Type B pancreatic cell (in vitro differentiated cells): ENCODE measurements around the gene SPATA33. TPM values are rescaled to one million over a fixed set of nuclear protein-coding genes. Genes with fewer than 3 reads are reported as not detected.
A peak's percentile ranks its signal among the peaks of the same experiment; 100 is the strongest.

Experiments used
- DNase-seq: peaks from one replicate; pipeline ENCODE4 v3.0.0; 2021; ENCODE audit warnings: mixed read lengths; ENCODE audit not compliant: unreplicated experiment; ENCODE audit errors: extremely low spot score
- H3K27ac Mint-ChIP-seq: 2 replicates; pipeline ENCODE4 v1.8.0; 2021; ENCODE audit warnings: mild to moderate bottlenecking, mixed read lengths
- H3K27me3 Mint-ChIP-seq: 2 replicates; pipeline ENCODE4 v1.8.0; 2021; ENCODE audit warnings: mixed read lengths
- H3K36me3 Mint-ChIP-seq: 2 replicates; pipeline ENCODE4 v1.8.0; 2021; ENCODE audit warnings: mixed read lengths
- H3K4me1 Mint-ChIP-seq: one replicate; pipeline ENCODE4 v1.8.0; 2021; ENCODE audit warnings: mixed read lengths; ENCODE audit not compliant: unreplicated experiment
- H3K4me3 Mint-ChIP-seq: 2 replicates; pipeline ENCODE4 v1.8.0; 2021; ENCODE audit warnings: mild to moderate bottlenecking, mixed read lengths
- H3K9me3 Mint-ChIP-seq: 2 replicates; pipeline ENCODE4 v1.8.0; 2021; ENCODE audit warnings: mixed read lengths
- total RNA-seq: library from RNA; stranded (reverse); gene quantifications from 2 replicates; pipeline ENCODE4 v1.2.1, GENCODE V29; 2021; ENCODE audit warnings: low replicate concordance
- TF ChIP-seq, protein P1 (sequence below): fragments of 200-600 bp; sonication (generic); conservative IDR thresholded peaks from 2 replicates; pipeline ENCODE4 v1.5.0; 2021; ENCODE audit warnings: antibody characterized with exemption, mild to moderate bottlenecking

The SPATA33 gene
- total RNA-seq, 1 donor from 2014 or later = 23.2 TPM

DNA sequence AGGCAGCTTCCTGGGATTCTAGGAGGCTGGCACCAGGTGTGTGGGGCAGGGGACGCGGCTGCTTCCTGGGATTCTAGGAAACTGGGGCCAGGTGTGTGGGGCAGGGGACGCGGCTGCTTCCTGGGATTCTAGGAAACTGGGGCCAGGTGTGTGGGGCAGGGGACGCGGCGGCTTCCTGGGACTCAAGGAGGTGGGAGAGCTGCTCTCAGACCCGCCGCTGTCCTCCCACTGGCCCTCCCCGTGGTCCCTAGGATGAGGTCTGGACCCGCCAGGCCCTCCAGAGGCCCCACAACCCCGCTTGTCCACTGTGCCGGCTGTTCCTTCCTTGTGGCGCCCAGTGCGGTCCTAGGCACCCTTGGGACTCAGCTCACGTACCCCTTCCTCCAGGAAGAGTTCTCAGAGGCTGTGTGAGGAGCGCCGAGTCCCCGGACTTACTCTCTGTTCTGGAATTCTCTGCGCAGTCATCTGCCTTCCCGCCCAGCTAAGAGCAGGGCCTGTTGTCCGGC is 43.6 kb upstream of the SPATA33 start:
- Mint-ChIP-seq H3K4me1 (peaks cover 10% of the 10 kb centered on the region), H3K4me3 (no peak overlapping the region), H3K27me3 (no peaks in the 10 kb centered on the region), H3K9me3 (no peaks in the 10 kb centered on the region), H3K36me3 (no peaks in the 10 kb centered on the region), H3K27ac (no peak overlapping the region)
- DNase-seq = no peak
- TF ChIP-seq, protein P1, sequence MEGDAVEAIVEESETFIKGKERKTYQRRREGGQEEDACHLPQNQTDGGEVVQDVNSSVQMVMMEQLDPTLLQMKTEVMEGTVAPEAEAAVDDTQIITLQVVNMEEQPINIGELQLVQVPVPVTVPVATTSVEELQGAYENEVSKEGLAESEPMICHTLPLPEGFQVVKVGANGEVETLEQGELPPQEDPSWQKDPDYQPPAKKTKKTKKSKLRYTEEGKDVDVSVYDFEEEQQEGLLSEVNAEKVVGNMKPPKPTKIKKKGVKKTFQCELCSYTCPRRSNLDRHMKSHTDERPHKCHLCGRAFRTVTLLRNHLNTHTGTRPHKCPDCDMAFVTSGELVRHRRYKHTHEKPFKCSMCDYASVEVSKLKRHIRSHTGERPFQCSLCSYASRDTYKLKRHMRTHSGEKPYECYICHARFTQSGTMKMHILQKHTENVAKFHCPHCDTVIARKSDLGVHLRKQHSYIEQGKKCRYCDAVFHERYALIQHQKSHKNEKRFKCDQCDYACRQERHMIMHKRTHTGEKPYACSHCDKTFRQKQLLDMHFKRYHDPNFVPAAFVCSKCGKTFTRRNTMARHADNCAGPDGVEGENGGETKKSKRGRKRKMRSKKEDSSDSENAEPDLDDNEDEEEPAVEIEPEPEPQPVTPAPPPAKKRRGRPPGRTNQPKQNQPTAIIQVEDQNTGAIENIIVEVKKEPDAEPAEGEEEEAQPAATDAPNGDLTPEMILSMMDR = no peak

DNA sequence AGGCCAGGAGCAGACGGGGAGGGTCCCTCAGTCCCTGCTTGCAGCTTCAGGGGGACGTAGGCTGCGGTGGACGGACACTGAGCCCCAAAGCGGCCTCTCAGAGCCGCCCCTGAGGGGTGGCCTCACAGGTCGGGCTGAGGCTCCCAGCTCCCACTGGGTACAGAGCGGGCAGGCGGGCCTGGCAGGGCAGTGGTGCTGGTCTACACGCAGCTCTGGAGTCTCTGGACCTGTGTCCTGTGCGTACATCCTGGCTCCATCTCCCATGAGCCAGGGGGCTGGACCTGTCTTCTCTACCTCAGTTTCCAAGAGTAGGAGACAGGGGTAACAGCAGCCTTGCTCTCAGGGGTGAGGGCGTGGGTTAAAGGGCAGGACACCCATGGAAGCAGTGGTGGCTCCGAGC is 42.5 kb upstream of the SPATA33 start:
- TF ChIP-seq, protein P1 = no peak
- no peaks in the 10 kb centered on the region for H3K27me3 Mint-ChIP-seq
- H3K4me3 Mint-ChIP-seq = no peak overlapping the region
- no peaks in the 10 kb centered on the region for H3K9me3 Mint-ChIP-seq
- peaks cover 14% of the 10 kb centered on the region for H3K4me1 Mint-ChIP-seq
- DNase-seq = no peak
- no peak overlapping the region for H3K27ac Mint-ChIP-seq
- H3K36me3 Mint-ChIP-seq = no peaks in the 10 kb centered on the region

DNA sequence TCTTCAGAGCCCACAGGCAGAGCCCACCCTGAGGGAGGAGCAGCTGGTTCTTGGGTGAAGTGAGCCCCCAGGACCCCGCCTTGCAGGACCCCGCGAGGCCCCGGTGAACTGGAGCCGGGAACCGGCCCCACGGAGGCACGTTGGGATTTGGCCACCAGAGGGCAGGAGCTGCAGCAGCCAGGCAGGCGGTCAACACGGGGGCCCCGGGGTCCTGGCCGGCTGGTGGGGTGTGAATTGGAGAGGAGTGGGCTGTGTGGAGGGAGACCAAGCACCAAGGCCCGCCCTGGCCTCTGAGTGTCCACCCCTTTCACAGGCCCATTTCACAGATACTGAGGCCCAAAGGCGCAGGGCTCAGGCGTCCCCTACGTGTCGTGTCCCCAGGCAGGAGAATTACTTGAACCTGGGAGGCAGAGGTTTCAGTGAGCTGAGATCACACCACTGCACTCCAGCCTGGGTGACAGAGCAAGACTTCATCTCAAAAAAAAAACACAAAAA is 42.0 kb upstream of the SPATA33 start:
- Mint-ChIP-seq H3K4me1 (peaks cover 18% of the 10 kb centered on the region), H3K36me3 (no peaks in the 10 kb centered on the region), H3K27me3 (no peaks in the 10 kb centered on the region), H3K4me3 (no peak overlapping the region), H3K27ac (no peak overlapping the region), H3K9me3 (no peaks in the 10 kb centered on the region)
- no peak for DNase-seq
- TF ChIP-seq, protein P1 = peak; percentile 83

DNA sequence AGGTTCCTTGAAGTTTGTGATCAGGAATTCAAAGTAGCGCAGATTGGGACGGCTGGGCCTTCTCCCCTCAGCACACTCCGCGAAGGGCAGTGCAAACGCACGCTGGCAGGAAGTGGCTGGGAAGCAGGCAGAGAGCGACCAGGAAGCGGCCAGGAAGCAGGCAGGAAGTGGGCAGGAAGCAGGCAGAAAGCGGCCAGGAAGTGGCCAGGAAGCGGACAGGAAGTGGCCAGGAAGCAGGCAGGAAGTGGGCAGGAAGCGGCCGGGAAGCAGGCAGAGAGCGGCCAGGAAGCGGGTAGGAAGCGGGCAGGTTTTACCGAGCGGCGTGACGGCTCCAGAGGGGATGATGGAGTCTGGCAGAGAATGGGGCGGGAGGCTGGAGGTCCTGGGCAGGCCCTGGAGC is 41.0 kb upstream of the SPATA33 start:
- Mint-ChIP-seq H3K4me3 (no peak overlapping the region), H3K27ac (no peak overlapping the region), H3K27me3 (peaks cover 2% of the 10 kb centered on the region), H3K9me3 (no peaks in the 10 kb centered on the region), H3K4me1 (peaks cover 22% of the 10 kb centered on the region), H3K36me3 (no peaks in the 10 kb centered on the region)
- TF ChIP-seq, protein P1 = no peak
- DNase-seq = no peak

DNA sequence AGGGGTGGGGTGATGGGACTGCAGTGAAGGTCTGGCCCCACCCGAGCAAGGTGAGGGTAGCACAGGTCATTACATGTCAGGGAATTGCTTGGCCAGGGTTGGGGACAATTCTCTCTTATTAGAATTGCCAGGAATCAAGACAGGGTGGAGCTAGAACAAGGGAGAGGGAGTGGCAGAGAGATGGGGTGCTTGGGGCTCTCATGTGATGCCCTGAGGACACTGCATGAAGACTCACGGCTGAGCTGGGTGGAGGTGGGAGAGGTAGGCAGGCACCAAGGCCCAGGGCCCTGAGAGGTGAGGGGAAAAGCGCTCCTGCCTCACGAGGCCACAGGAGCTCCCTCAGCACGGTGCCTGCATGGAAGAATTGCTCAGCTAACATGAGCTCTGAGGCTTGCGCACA is 40.6 kb upstream of the SPATA33 start:
- TF ChIP-seq, protein P1 = no peak
- Mint-ChIP-seq H3K4me1 (peaks cover 27% of the 10 kb centered on the region), H3K4me3 (no peak overlapping the region), H3K9me3 (no peaks in the 10 kb centered on the region), H3K27ac (no peak overlapping the region), H3K36me3 (no peaks in the 10 kb centered on the region), H3K27me3 (peaks cover 6% of the 10 kb centered on the region)
- no peak for DNase-seq
